Stomach (tissue), 4 donors: ENCODE results near the gene RELB.

Experiments
- CTCF ChIP-seq, 7 experiments: fragments of 450-650 bp in 4 of 7; fragments of 200-600 bp in 3 of 7; sonication (generic) in 3 of 7; IDR thresholded peaks; one replicate each; pipeline ENCODE4 v1.5.1; 2016 to 2019; ENCODE audit warnings: antibody characterized with exemption in 7 of 7, control low read depth in 2 of 7, mild to moderate bottlenecking in 1 of 7
- POLR2A ChIP-seq, 4 donors: fragments of 450-650 bp; IDR thresholded peaks; one replicate each; pipeline ENCODE4 v1.6.1; 2016; ENCODE audit warnings: antibody characterized with exemption in 4 of 4, control low read depth in 2 of 4, mild to moderate bottlenecking in 1 of 4, moderate library complexity in 1 of 4
- POLR2AphosphoS5 ChIP-seq, 3 donors: sonication (generic); formaldehyde crosslinking; IDR thresholded peaks; one replicate each; pipeline ENCODE4 v1.6.1; 2016; ENCODE audit warnings: antibody characterized with exemption in 3 of 3

GRCh38 chr19:45020071-45020470 lies 18.8 kb downstream of the RELB start:
- TF ChIP-seq POLR2AphosphoS5 (IDR thresholded peaks at IDR 0.05), result no peak
- no peak for TF ChIP-seq CTCF (IDR thresholded peaks at IDR 0.05)
- no peak for TF ChIP-seq POLR2A (IDR thresholded peaks at IDR 0.05)
